K562 (cell line): ENCODE data around the gene TP53I3.

Experiments used
- CBFA2T3 ChIP-seq: fragments of 450-650 bp; IDR thresholded peaks from 2 replicates; pipeline ENCODE4 v1.6.1; 2017
- CREM ChIP-seq: IDR thresholded peaks from 2 replicates; pipeline ENCODE4 v1.6.1; 2014; ENCODE audit warnings: antibody characterized with exemption, low read depth
- CTCF ChIP-seq, 3 experiments: IDR thresholded peaks in 2 of 3; conservative IDR thresholded peaks in 1 of 3; 2 replicates each; pipeline ENCODE4 v1.5.1; 2011 to 2012; ENCODE audit warnings: low read length in 3 of 3, mild to moderate bottlenecking in 3 of 3, control low read depth in 2 of 3, improper control_type of control experiment in 1 of 3, inconsistent platforms in 1 of 3, low read depth in 1 of 3, mixed read lengths in 1 of 3, moderate library complexity in 1 of 3; ENCODE audit not compliant: insufficient read depth in 2 of 3
- ETS1 ChIP-seq: conservative IDR thresholded peaks from 2 replicates; pipeline ENCODE4 v1.6.1; 2011; ENCODE audit warnings: low read depth, mild to moderate bottlenecking, low read length; ENCODE audit not compliant: control insufficient read depth
- KAT8 ChIP-seq: fragments of 450-650 bp; IDR thresholded peaks from 2 replicates; pipeline ENCODE4 v1.6.1; 2016; ENCODE audit warnings: low read depth, mild to moderate bottlenecking
- MCM3 ChIP-seq: fragments of 450-650 bp; IDR thresholded peaks from 2 replicates; pipeline ENCODE4 v1.6.1; 2016
- MXI1 ChIP-seq: IDR thresholded peaks from 2 replicates; pipeline ENCODE4 v1.6.1; 2011; ENCODE audit warnings: low read depth, mild to moderate bottlenecking, improper control_type of control experiment, low read length
- NR0B1 ChIP-seq: fragments of 450-650 bp; IDR thresholded peaks from one replicate; pipeline ENCODE4 v1.6.1; 2018; ENCODE audit warnings: mild to moderate bottlenecking, moderate library complexity; ENCODE audit not compliant: partially characterized antibody
- POLR2AphosphoS5 ChIP-seq: IDR thresholded peaks from 2 replicates; pipeline ENCODE4 v1.6.1; 2011; ENCODE audit warnings: mild to moderate bottlenecking, low read depth, low read length, moderate library complexity; ENCODE audit not compliant: control insufficient read depth, insufficient read depth
- RBBP5 ChIP-seq: fragments of 200-600 bp; sonication (generic); IDR thresholded peaks from 2 replicates; pipeline ENCODE4 v1.6.1; 2012; ENCODE audit warnings: borderline replicate concordance, mild to moderate bottlenecking, low read length, control low read depth, inconsistent platforms; ENCODE audit not compliant: insufficient read depth, poor library complexity, severe bottlenecking
- REST ChIP-seq, 2 experiments: fragments of 450-650 bp; formaldehyde crosslinking in 1 of 2; IDR thresholded peaks; 2 replicates each; pipeline versions ENCODE4 v1.4.0 to v1.6.1; 2014 to 2020; ENCODE audit warnings: mild to moderate bottlenecking in 2 of 2, borderline replicate concordance in 1 of 2, low read depth in 1 of 2
- SIX5 ChIP-seq, 2 experiments: IDR thresholded peaks; 2 replicates each; pipeline ENCODE4 v1.6.1; 2011; ENCODE audit warnings: low read length in 2 of 2, borderline replicate concordance in 1 of 2, low read depth in 1 of 2, mild to moderate bottlenecking in 1 of 2, moderate library complexity in 1 of 2; ENCODE audit not compliant: insufficient read depth in 1 of 2
- ZMIZ1 ChIP-seq, 2 experiments: fragments of 150-350 bp in 1 of 2; IDR thresholded peaks; 2 replicates each; pipeline ENCODE4 v1.6.1; 2012 to 2016; ENCODE audit warnings: low read depth in 2 of 2, low read length in 2 of 2, mild to moderate bottlenecking in 1 of 2, moderate library complexity in 1 of 2

- TF ChIP-seq REST (IDR thresholded peaks at IDR 0.05; ENCODE audit: borderline replicate concordance) = 0 out of 2 replicates have a peak, but pooled peaks have one; percentile 8
- peak; percentile 64; the same call in 1 of the 2 replicates for TF ChIP-seq REST (CRISPR knock-in tag; IDR thresholded peaks at IDR 0.05; ENCODE audit: low read depth)
- no peak for TF ChIP-seq CTCF (IDR thresholded peaks at IDR 0.05 in 2 of 3, conservative IDR thresholded peaks at IDR 0.05 in 1 of 3; ENCODE audit: insufficient read depth in 2 of 3, low read depth in 1 of 3, low read length in 3 of 3)
- no peak for TF ChIP-seq CBFA2T3
- no peak for TF ChIP-seq MCM3
- TF ChIP-seq ZMIZ1 (IDR thresholded peaks at IDR 0.05; ENCODE audit: low read depth in 2 of 2, low read length in 2 of 2) = no peak
- TF ChIP-seq MXI1 = no peak
- TF ChIP-seq SIX5 (IDR thresholded peaks at IDR 0.05; ENCODE audit: borderline replicate concordance in 1 of 2, insufficient read depth in 1 of 2, low read depth in 1 of 2, low read length in 2 of 2) = no peak
- TF ChIP-seq RBBP5 = peak; percentile 89
- TF ChIP-seq CREM = peak; percentile 30
- no peak for TF ChIP-seq KAT8
- no peak for TF ChIP-seq NR0B1
- peak; percentile 75 for TF ChIP-seq POLR2AphosphoS5
- 0 out of 2 replicates have a peak, but pooled peaks have one; percentile 33 for TF ChIP-seq ETS1
Observed at GRCh38 chr2:24123195-24123921, 38.7 kb upstream of the TP53I3 start, which contains the start of the genes FAM228B and PFN4.
